Choroid plexus epithelial cell (primary cell): Measurements from ENCODE around the gene NACC2.

ENCODE experiments used
- DNase-seq: peaks from one replicate; pipeline ENCODE4 v3.0.0-alpha.2; 2010; ENCODE audit warnings: low read depth
- H3K4me3 ChIP-seq: 2 replicates; pipeline ENCODE4 v1.5.1; 2011; ENCODE audit warnings: low read depth, mild to moderate bottlenecking, control low read depth, low read length, moderate library complexity
- TF ChIP-seq, protein P1 (sequence below): conservative IDR thresholded peaks from 2 replicates; pipeline ENCODE4 v1.5.1; 2011; ENCODE audit warnings: low read depth, mild to moderate bottlenecking, control low read depth, inconsistent platforms, low read length, moderate library complexity

NACC2 gene

DNA sequence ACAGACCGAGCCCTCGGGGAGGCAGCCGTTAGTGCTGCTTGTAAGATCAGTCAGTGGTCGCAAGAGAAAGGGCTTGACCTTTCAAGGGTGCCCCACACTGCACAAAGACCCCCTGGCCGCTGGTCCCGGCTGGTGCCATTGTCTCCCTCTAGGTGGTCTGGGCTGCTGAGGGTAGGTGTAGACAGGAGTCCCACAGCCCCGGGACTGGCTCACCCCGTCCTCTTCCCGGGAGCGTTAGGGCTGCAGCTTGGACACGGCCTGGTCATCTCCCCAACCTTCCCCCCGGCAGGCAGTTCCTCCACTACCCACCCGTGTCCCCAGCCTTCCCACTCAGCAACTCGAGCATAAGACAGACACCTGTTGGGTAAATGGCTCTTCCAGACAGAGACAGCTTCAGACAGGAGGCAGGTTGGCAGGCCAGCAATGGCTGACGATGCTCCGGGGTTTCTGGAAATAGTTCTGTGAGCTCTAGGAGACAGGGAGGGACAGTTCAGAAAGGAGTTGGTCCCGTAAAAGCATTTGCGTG lies 38.9 kb upstream of the NACC2 start:
- H3K4me3 ChIP-seq = no peak overlapping the region
- DNase-seq = no peak

DNA sequence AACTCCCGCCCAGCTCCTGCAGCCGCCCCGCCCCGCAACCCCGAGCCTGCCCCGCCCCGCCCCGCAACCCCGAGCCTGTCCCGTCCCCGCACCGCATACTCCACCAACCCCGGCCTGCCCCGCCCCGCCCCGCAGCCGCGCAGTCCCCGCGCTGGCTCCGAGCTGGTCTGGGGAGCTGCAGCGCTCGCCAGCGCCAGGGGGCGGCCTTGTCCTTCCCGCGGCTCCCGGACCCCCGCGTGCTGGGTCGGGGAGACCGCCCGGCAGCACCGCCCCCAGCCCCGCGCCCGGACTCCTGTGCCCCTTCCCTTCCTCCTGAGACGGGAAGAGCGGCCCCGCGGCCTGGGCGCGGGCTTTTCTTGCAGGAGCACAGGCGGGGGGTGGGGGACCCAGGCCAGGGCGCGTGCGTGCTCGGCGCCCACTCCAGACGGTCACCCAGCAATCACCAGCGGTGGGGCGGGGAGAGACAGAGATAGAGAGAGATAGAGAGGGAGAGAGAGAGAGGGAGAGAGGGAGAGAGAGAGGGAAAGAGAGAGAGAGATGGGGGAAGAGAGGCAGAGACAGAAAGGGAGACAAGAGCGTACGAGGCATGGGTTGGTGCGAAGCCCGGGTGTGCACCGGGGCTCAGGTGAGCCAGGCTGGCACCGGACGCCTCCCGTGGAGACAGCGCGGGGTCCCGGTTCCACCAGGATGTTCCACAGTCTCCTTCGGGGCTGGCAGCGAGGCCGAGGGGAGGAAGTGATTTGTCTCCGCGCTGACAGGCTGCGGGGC lies 38.3 kb upstream of the NACC2 start:
- peak; percentile 34 for DNase-seq
- TF ChIP-seq, protein P1, sequence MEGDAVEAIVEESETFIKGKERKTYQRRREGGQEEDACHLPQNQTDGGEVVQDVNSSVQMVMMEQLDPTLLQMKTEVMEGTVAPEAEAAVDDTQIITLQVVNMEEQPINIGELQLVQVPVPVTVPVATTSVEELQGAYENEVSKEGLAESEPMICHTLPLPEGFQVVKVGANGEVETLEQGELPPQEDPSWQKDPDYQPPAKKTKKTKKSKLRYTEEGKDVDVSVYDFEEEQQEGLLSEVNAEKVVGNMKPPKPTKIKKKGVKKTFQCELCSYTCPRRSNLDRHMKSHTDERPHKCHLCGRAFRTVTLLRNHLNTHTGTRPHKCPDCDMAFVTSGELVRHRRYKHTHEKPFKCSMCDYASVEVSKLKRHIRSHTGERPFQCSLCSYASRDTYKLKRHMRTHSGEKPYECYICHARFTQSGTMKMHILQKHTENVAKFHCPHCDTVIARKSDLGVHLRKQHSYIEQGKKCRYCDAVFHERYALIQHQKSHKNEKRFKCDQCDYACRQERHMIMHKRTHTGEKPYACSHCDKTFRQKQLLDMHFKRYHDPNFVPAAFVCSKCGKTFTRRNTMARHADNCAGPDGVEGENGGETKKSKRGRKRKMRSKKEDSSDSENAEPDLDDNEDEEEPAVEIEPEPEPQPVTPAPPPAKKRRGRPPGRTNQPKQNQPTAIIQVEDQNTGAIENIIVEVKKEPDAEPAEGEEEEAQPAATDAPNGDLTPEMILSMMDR = peak; percentile 47
- peak overlapping the region; percentile 40 for H3K4me3 ChIP-seq

More for the DNA sequence above, 38.9 kb upstream of the NACC2 start:
- TF ChIP-seq, protein P1 = no peak

DNA sequence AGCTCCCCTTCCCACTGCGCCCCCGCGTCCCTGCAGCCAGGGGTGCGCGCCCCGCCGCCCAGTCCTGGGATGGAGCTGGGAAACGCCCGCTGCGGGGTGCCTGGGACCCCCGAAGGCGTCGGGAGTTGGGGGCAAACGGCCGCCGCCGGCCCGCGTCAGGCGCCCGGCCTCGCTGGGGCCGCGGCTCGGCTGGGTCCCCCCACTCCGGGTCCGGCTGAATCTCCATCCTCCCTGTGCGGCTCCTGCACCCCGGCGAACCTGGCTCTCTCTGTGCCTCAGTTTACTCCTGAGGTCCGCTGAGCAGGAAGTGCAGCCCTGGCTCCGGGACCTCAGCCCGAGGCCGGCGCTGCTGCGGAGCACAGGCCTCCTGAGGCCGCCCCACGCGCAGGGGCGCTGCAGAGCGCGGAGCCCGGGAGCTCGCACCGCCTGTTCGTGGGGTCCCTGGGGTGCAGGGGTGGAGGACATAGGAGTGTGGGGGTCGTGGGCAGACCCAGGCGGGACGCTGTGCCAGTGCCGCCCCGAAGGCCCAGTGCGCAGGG lies 37.5 kb upstream of the NACC2 start:
- no peak for DNase-seq
- no peak overlapping the region for H3K4me3 ChIP-seq
- TF ChIP-seq, protein P1 = no peak

DNA sequence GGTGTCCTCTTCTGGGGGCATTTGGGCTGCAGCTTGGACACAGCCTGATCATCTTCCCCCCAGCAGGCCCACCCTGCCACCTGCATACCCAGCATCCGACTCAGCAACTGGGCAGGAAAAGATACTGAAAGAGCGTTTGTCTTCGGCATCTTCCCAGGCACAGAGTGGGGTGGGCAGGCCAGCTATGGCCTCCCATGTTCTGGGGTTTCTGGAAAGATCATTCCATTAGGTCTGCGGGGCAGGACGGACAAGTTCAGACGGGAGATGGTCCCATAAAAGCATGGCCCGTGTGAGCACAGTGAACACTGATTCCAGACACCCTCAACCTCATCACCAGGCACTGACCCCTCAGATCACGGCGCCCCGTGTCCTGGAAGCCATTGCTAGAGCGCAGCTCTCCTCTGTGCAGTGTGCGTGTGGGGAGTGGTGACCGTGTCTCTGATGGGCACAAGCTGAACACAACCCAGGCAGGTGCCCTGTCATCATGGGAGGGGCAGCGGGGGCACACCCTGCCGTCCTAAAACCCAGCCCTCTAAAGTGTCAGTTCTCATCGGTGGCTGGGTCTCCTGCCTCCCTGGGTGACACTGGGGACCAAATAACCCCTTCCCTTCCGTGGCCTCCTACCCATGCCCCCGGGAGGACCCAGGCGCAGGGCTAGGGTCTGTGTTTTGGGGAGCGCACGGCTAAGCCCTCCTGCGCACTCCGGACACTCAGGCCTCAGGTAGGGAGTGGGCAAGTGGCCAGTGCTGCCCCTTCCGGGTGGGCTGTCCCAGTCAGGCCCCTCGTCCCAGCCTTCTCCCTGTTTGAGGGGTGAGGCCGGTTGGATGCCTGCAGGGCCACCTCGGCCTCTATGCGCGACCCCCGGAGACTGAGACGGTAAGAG lies 36.8 kb upstream of the NACC2 start:
- no peak overlapping the region for H3K4me3 ChIP-seq
- DNase-seq = no peak
- TF ChIP-seq, protein P1 = no peak

DNA sequence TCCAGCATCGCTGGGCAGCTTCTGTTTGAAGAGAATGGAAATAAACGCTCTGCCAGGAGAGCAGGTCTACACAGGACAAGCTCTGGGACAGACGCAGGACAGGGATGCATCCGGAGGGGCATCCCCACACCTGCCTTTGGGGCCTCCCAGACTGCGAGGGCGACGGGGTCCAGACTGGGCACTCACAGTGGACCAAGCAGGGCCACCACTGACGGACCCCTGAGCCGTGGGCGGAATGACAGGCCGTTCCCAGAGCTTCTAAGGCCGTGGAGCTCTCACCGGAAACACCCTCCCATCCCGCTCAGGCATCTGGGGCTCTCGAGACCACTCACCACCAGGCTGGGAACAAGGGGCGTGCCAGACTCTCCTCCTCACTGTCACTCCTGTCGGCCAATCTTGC lies 34.1 kb upstream of the NACC2 start:
- no peak overlapping the region for H3K4me3 ChIP-seq
- DNase-seq = no peak
- TF ChIP-seq, protein P1 = no peak

DNA sequence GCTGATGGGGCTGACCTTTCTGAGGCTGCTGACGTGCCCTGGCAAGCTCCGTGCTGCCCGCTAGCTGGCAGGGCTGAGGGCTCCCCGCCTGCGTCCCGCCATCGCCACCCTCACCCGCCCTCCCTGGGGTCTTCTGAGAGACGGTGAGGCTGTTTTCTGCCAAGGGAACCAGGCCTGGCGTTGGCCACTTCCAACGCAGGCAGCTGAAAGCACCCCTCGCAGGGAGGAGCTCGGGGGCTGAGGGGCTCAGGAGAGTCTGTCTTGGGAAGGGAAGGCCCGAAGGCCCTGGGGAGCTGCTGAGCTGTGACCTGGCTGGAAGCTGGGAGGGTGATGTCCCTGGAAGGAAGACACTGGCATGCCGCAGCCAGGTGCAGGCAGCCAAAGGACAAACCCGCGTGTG lies 33.3 kb upstream of the NACC2 start:
- no peak overlapping the region for H3K4me3 ChIP-seq
- DNase-seq = no peak
- TF ChIP-seq, protein P1 = no peak
